GM10266 (cell line): Measurements from ENCODE around the gene PPP2R5E.

ENCODE experiments used
- DNase-seq: peaks from one replicate; pipeline ENCODE4 v3.0.0; 2012; ENCODE audit errors: extremely low spot score
- CTCF ChIP-seq: IDR thresholded peaks from 2 replicates; pipeline ENCODE4 v1.5.1; 2012; ENCODE audit warnings: mild to moderate bottlenecking, low read depth; ENCODE audit not compliant: control insufficient read depth, insufficient read depth; ENCODE audit errors: missing control alignments

Gene PPP2R5E

GRCh38 chr14:63499701-63500250, 43.4 kb downstream of the PPP2R5E start:
- TF ChIP-seq CTCF: no peak
- DNase-seq: no peak

GRCh38 chr14:63496837-63497400, 46.3 kb downstream of the PPP2R5E start:
- DNase-seq: no peak
- no peak for TF ChIP-seq CTCF

GRCh38 chr14:63493246-63493645, 49.9 kb downstream of the PPP2R5E start:
- no peak for TF ChIP-seq CTCF
- DNase-seq: no peak

GRCh38 chr14:63492391-63492790, 50.8 kb downstream of the PPP2R5E start:
- no peak for TF ChIP-seq CTCF
- no peak for DNase-seq

- no peak for DNase-seq
- no peak for TF ChIP-seq CTCF
Observed at GRCh38 chr14:63487724-63488123, 55.5 kb downstream of the PPP2R5E start.

GRCh38 chr14:63486738-63487137, 56.4 kb downstream of the PPP2R5E start:
- DNase-seq: no peak
- no peak for TF ChIP-seq CTCF

- DNase-seq: no peak
- TF ChIP-seq CTCF: no peak
Observed at GRCh38 chr14:63483315-63483714, 59.9 kb downstream of the PPP2R5E start.
